GM12878 (cell line): ENCODE measurements around the gene SIGLEC10.

Source experiments
- ASH2L ChIP-seq: fragments of 300-600, 200-600 bp; sonication (generic); IDR thresholded peaks from 2 replicates; pipeline ENCODE4 v1.6.1; 2017; ENCODE audit warnings: low read depth, mild to moderate bottlenecking, borderline replicate concordance
- CEBPB ChIP-seq, 2 experiments: fragments of 150-350 bp in 1 of 2; IDR thresholded peaks; 2 replicates each; pipeline ENCODE4 v1.6.1; 2012 to 2014; ENCODE audit warnings: low read depth in 2 of 2, low read length in 2 of 2, borderline replicate concordance in 1 of 2, inconsistent platforms in 1 of 2
- MAX ChIP-seq: IDR thresholded peaks from 2 replicates; pipeline ENCODE4 v1.6.1; 2012; ENCODE audit warnings: low read depth, low read length, improper control_type of control experiment
- POLR2A ChIP-seq: IDR thresholded peaks from 2 replicates; pipeline ENCODE4 v1.6.1; 2011; ENCODE audit warnings: low read depth, mild to moderate bottlenecking, low read length
- RBBP5 ChIP-seq: fragments of 200-600 bp; sonication (generic); conservative IDR thresholded peaks from 2 replicates; pipeline ENCODE4 v1.6.1; 2016
- SIN3A ChIP-seq: IDR thresholded peaks from 2 replicates; pipeline ENCODE4 v1.6.1; 2012; ENCODE audit warnings: low read depth, low read length, improper control_type of control experiment
- TF ChIP-seq, protein P1 (sequence below): IDR thresholded peaks from 2 replicates; pipeline ENCODE4 v1.6.1; 2012; ENCODE audit warnings: mild to moderate bottlenecking, low read depth, low read length

DNA sequence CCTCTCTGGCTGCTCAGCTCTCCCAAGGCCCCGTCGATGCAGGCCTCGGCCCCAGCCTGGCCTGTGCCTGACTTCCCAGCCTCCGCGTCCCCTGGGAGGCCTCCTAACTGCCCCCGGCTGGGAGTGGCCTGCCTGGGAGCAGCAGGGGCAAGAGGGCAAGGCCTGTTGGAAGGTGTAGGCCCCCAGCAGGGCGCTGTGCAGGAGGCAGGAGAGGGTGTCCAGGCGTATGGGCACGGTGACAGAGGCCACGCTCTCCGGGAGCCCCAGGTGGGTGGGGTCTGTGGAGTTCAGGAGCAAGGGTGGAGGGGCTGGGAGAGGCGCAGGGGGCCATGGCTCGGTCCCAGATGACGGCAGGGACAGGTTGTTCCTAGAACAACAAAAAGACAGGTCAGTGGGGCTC is 28.3 kb downstream of the SIGLEC10 start:
- TF ChIP-seq ASH2L (no peak), MAX (no peak), CEBPB (IDR thresholded peaks at IDR 0.05; ENCODE audit: borderline replicate concordance in 1 of 2, low read depth in 2 of 2, low read length in 2 of 2) (no peak), RBBP5 (no peak), POLR2A (no peak), SIN3A (no peak)
- TF ChIP-seq, protein P1, sequence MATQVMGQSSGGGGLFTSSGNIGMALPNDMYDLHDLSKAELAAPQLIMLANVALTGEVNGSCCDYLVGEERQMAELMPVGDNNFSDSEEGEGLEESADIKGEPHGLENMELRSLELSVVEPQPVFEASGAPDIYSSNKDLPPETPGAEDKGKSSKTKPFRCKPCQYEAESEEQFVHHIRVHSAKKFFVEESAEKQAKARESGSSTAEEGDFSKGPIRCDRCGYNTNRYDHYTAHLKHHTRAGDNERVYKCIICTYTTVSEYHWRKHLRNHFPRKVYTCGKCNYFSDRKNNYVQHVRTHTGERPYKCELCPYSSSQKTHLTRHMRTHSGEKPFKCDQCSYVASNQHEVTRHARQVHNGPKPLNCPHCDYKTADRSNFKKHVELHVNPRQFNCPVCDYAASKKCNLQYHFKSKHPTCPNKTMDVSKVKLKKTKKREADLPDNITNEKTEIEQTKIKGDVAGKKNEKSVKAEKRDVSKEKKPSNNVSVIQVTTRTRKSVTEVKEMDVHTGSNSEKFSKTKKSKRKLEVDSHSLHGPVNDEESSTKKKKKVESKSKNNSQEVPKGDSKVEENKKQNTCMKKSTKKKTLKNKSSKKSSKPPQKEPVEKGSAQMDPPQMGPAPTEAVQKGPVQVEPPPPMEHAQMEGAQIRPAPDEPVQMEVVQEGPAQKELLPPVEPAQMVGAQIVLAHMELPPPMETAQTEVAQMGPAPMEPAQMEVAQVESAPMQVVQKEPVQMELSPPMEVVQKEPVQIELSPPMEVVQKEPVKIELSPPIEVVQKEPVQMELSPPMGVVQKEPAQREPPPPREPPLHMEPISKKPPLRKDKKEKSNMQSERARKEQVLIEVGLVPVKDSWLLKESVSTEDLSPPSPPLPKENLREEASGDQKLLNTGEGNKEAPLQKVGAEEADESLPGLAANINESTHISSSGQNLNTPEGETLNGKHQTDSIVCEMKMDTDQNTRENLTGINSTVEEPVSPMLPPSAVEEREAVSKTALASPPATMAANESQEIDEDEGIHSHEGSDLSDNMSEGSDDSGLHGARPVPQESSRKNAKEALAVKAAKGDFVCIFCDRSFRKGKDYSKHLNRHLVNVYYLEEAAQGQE: no peak
